H54 (cell line): ENCODE results near the gene DENND6B.
"Not testable (repeated sequence)": the region's sequence is repeated elsewhere in the genome, so short reads cannot be mapped to it uniquely, and the experiment has no call there.

ENCODE experiments used
- DNase-seq: peaks from one replicate; pipeline ENCODE4 v3.0.0; 2011; ENCODE audit warnings: low spot score, mixed read lengths; ENCODE audit not compliant: insufficient read length
- FAIRE-seq: peaks from 3 replicates; lab custom pipeline; 2011; peaks lifted over from hg19 to GRCh38; lab: Jason Lieb, UNC
- POLR2A ChIP-seq: IDR thresholded peaks from 2 replicates; pipeline ENCODE4 v1.6.1; 2011; ENCODE audit warnings: low read depth, mild to moderate bottlenecking, low read length

Gene DENND6B, protein sequence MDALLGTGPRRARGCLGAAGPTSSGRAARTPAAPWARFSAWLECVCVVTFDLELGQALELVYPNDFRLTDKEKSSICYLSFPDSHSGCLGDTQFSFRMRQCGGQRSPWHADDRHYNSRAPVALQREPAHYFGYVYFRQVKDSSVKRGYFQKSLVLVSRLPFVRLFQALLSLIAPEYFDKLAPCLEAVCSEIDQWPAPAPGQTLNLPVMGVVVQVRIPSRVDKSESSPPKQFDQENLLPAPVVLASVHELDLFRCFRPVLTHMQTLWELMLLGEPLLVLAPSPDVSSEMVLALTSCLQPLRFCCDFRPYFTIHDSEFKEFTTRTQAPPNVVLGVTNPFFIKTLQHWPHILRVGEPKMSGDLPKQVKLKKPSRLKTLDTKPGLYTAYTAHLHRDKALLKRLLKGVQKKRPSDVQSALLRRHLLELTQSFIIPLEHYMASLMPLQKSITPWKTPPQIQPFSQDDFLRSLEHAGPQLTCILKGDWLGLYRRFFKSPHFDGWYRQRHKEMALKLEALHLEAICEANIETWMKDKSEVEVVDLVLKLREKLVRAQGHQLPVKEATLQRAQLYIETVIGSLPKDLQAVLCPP

GRCh38 chr22:50326956-50327710, at the start of gene DENND6B:
DENND6B (minus strand) TSS chr22:50327012; CDS start chr22:50326988, 24 bp downstream.
- FAIRE-seq (no peak), DNase-seq (no peak)
- no peak for TF ChIP-seq POLR2A

DNA sequence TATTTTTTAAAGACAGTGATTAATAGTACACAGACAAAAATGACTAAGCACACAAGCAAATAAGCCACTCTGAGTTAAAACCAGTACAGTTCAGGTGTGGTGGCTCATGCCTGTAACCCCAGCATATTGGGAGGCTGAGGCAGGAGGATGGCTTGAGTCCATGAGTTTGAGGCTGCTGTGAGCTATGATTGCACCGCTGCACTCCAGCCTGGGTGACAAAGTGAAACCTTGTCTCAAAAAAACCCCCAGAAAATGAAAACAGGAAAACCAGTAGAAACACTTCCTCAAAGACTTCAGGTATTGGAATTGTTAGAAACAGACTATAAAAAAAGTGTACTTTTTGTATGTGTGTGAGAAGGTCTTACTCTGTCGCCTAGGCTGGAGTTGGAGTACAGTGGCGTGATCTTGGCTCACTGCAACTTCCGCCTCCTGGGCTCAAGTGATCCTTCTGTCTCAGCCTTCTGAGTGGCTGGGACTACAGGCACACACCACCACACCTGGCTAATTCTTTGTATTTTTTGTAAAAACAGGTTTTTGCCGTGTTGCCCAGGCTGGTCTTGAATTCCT, 49.4 kb upstream of the DENND6B start:
- FAIRE-seq (no peak), DNase-seq (no peak)
- TF ChIP-seq POLR2A: no peak

DNA sequence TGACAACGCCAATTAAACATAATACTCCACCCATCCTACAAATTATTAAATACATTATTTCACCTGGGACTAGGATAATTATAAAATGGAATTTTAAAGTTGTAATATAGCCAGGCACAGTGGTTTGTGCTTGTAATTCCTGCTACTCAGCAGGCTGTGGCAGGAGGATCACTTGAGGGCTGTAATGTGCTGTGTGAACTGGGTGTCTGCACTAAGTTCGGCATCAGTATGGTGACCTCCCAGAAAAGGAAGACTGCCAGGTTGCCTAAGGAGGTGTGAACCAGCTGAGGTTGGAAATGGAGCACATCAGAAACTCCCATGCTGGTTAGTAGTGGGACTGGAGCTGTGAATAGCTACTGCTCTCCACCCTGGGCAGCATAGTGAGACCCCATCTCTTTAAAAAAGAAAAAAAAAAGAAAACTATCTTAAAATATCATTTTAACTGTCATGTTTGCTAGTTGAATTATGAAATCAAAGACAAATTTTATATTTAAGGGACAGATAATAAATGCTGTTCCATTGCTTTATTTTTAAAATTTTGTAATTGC, 44.4 kb upstream of the DENND6B start:
- TF ChIP-seq POLR2A: no peak
- no peak for FAIRE-seq
- DNase-seq: no peak

- FAIRE-seq (no peak), DNase-seq (no peak)
- TF ChIP-seq POLR2A: no peak
These were observed 41.1 kb upstream of the DENND6B start for GRCh38 chr22:50367778-50368500.

DNA sequence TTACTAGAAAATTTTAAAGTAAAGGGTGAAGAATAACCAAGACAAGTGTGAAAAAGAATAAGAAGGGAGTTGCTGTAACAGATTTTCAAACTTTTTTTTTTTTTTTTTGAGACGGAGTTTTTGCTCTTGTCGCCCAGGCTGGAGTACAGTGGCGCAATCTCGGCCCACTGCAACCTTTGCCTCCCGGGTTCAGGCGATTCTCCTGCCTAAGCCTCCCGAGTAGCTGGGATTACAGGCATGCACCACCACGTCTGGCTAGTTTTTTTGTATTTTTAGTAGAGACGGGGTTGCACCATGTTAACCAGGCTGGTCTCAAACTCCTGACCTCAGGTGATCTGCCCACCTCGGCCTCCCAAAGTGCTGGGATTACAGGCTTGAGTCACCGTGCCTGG, 37.0 kb upstream of the DENND6B start:
- FAIRE-seq, DNase-seq: not testable (repeated sequence)

DNA sequence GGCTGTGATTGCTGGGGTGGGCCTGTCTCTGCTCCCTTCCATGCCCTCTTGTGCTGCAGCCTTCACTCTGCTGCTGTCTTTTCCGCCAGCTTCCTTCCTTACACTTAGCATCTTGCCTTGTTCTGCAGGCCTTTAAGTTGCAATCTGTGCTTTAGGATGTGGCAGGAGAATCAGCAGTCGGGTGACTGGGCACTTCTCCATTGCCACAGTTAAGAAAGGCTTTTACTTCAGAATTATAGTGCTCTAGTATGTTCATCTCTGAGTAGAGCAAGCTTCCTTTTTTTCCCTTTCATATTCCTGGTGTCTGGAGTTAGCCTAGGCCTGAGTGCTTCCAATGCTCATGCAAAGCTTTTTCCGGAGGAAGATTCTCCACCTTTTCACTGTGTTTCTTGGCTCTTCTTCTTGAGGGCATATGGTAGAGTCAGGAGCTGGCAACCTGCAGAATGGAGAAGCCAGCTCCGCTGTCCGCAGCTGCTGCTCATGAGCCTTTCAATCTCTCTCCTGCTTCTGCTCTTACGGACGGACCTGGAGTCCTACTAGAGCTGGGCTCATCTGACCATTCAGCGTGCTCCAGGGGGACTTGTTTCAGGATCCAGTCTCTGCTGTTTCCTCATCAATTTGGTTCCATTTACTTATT, 36.5 kb upstream of the DENND6B start:
- no peak for FAIRE-seq
- DNase-seq: no peak
- no peak for TF ChIP-seq POLR2A

DNA sequence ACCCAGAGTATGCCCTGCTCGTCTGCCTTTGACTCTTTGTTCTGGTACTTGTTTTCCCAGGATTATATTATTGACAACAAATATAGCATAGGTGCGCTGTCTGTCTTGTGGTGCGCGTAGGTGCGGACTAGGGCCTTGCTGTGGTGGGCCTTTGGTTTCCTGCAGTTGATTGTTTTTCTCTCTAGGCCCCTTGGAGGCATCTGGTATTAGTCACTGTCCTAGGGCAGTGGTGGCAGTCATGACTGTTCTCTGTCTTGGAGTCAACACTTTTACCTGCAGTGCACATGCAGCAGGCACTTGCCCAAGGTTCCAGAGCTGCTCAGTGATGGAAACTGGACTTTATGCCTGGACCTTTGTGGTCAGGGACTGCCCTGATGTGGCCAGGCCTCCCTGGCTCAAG, 34.9 kb upstream of the DENND6B start:
- FAIRE-seq (no peak), DNase-seq (no peak)
- no peak for TF ChIP-seq POLR2A

DNA sequence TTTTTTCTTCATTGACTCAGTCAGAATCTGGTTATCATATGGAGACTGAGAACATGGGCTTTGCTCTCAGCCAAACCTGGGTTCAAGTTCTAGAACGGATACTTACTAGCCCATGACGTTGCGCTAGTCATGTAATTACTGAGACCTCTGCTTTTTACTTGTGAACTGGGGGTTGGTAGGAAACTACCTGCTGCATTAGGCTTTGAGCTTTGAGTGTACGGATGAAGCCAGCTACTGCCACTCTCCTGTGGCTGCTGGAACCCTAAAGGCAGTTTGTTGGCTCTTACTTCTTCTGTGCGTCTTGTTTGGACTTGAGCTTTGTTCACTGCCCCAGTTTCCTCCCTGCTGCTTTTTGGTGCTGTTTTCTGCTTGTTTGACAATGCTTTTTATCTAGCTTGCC, 34.4 kb upstream of the DENND6B start:
- no peak for TF ChIP-seq POLR2A
- DNase-seq (no peak), FAIRE-seq (no peak)

DNA sequence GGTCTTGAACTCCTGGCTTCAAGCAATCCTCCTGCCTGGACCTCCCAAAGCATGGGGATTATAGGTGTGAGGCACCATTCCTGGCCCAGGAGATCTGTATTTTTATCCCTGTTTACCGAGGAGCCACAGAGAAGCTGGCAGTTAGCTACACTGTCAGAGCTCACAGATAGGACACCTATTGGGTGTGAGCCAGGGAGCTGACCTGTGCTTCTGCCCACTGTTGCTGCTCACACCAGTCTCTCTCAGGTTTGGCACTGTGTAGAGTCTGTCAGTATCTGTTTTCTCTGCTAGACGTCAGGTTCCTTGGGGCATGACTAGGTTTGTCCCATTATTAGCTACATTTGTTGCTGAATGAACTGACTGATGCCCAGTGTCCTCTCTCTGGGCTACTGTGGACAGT, 33.8 kb upstream of the DENND6B start:
- FAIRE-seq: no peak
- DNase-seq: no peak
- no peak for TF ChIP-seq POLR2A

GRCh38 chr22:50357756-50358155, 30.9 kb upstream of the DENND6B start:
- no peak for FAIRE-seq

GRCh38 chr22:50357222-50357621, 30.4 kb upstream of the DENND6B start:
- FAIRE-seq (no peak), DNase-seq (no peak)
- no peak for TF ChIP-seq POLR2A

More at GRCh38 chr22:50357756-50358155, 30.9 kb upstream of the DENND6B start:
- no peak for DNase-seq
- no peak for TF ChIP-seq POLR2A

DNA sequence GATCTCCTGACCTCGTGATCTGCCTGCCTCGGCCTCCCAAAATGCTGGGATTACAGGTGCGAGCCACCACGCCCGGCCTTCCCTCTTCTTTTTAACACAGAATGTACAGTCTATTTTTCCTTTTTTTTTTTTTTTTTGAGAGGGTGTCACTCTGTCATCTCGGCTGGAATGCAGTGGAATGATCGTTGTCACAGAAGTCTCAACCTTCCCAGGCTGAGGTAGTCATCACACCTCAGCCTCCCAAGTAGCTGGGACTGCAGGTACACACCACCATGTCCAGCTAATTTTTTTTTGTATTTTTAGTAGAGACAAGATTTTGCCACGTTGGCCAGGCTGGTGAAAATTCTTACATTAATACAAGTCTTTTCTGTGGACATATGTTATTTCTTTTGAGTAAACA, 29.4 kb upstream of the DENND6B start:
- no peak for TF ChIP-seq POLR2A
- FAIRE-seq: no peak
- DNase-seq: no peak

DNA sequence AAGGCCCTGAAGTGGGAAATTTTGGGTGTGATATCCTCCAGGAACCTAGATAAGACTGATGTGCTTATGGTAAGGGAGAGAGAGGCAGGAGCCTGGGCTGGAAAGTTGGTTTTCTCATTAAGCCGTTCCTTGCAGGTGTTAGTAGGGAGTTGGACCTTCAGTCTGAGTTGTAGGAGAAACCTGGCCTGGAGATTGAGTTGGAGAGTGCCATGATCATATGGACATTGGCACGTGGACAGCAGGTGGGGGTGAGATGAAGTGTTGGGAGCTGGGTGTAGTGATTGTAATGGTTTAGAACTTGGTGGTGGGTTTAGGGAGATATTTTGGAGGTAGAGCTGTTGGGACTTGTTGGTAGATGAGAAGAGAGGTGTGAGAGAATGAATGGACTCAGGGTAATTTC, 21.2 kb upstream of the DENND6B start:
- no peak for FAIRE-seq
- no peak for DNase-seq
- no peak for TF ChIP-seq POLR2A
